GM12878 (cell line): Measurements from ENCODE around the gene STARD3. TPM values are rescaled to one million over a fixed set of nuclear protein-coding genes. Genes with fewer than 3 reads are reported as not detected.

Experiments used
- ATAC-seq: fragments of 200-7000 bp; cut with Tn5 transposase; 3 replicates; pipeline ENCODE4 v1.9.1; 2020; ENCODE audit warnings: mild to moderate bottlenecking, moderate library complexity
- BruUV-seq: library from RNA; stranded (reverse); fragments of 400-500 nt; replicated peaks from 2 replicates; lab custom pipeline; 2021; lab: Mats Ljungman, UMichigan
- CTCF ChIA-PET: fragments of 300-600 bp; sonication (Branson Sonifier 250); formaldehyde crosslinking; extraction: SDS; loops from one replicate; lab custom pipeline; 2021; ENCODE audit warnings: inconsistent platforms; lab: Yijun Ruan, JAX
- POLR2A ChIA-PET: fragments of 350-600 bp; formaldehyde crosslinking; extraction: SDS; loops from one replicate; lab custom pipeline; 2021; ENCODE audit warnings: inconsistent platforms; lab: Charles Lee
- RAD21 ChIA-PET: fragments of 300-600 bp; sonication (Branson Sonifier 250); formaldehyde crosslinking; loops from one replicate; lab custom pipeline; 2023; ENCODE audit warnings: antibody characterized with exemption; ENCODE audit not compliant: unreplicated experiment; lab: Charles Lee
- SMC1A ChIA-PET: fragments of 300-600 bp; sonication (Branson Sonifier 250); formaldehyde crosslinking; loops from one replicate; lab custom pipeline; 2023; ENCODE audit not compliant: unreplicated experiment, uncharacterized antibody; lab: Charles Lee
- DNase-seq: peaks from one replicate; pipeline ENCODE4 v3.0.0-alpha.2; 2011; ENCODE audit warnings: low read depth, low spot score
- FAIRE-seq: peaks from 3 replicates; lab custom pipeline; 2011; peaks lifted over from hg19 to GRCh38; lab: Jason Lieb, UNC
- H2AFZ ChIP-seq: 2 replicates; pipeline ENCODE4 v1.6.0; 2011; ENCODE audit warnings: low read depth, low read length, control low read depth; ENCODE audit not compliant: control insufficient read depth
- H3K27ac ChIP-seq: 2 replicates; pipeline ENCODE4 v1.5.1; 2011; ENCODE audit warnings: control low read depth; ENCODE audit not compliant: control insufficient read depth, insufficient read depth
- H3K27me3 ChIP-seq, 2 experiments: replicated peaks in 1 of 2; 2 replicates each; pipeline versions ENCODE4 v1.6.0 to v1.6.1; 2011; ENCODE audit warnings: low read length in 1 of 2; ENCODE audit not compliant: control insufficient read depth in 2 of 2, insufficient read depth in 2 of 2
- H3K36me3 ChIP-seq, 2 experiments: 2 replicates each; pipeline ENCODE4 v1.5.1; 2011; ENCODE audit warnings: low read length in 1 of 2; ENCODE audit not compliant: control insufficient read depth in 2 of 2, insufficient read depth in 2 of 2
- H3K4me1 ChIP-seq: 2 replicates; pipeline ENCODE4 v1.6.1; 2011; ENCODE audit warnings: mild to moderate bottlenecking, low read length, moderate library complexity, mixed read lengths; ENCODE audit not compliant: control insufficient read depth, insufficient read depth
- H3K4me2 ChIP-seq: 2 replicates; pipeline ENCODE4 v1.6.0; 2011; ENCODE audit warnings: control low read depth; ENCODE audit not compliant: control insufficient read depth, insufficient read depth
- H3K4me3 ChIP-seq: fragments of 200-600 bp; sonication (generic); 2 replicates; pipeline ENCODE4 v1.5.1; 2016
- H3K79me2 ChIP-seq: 2 replicates; pipeline ENCODE4 v1.6.0; 2011; ENCODE audit warnings: low read length; ENCODE audit not compliant: control insufficient read depth, insufficient read depth
- H3K9ac ChIP-seq: 2 replicates; pipeline ENCODE4 v1.8.0; 2011; ENCODE audit warnings: low read length, control low read depth, mixed read lengths; ENCODE audit not compliant: control insufficient read depth, insufficient read depth
- H3K9me3 ChIP-seq: replicated peaks from 3 replicates; pipeline ENCODE4 v1.5.1; 2011; ENCODE audit warnings: mild to moderate bottlenecking, low read length; ENCODE audit not compliant: control insufficient read depth, insufficient read depth
- H4K20me1 ChIP-seq: 2 replicates; pipeline ENCODE4 v1.6.0; 2011; ENCODE audit not compliant: control insufficient read depth, insufficient read depth
- BRCA1 ChIP-seq: IDR thresholded peaks from 2 replicates; pipeline ENCODE4 v1.6.1; 2011; ENCODE audit warnings: low read depth, low read length, improper control_type of control experiment
- CREB1 ChIP-seq: IDR thresholded peaks from 2 replicates; pipeline ENCODE4 v1.6.1; 2012; ENCODE audit warnings: low read depth, mild to moderate bottlenecking, inconsistent platforms
- ELK1 ChIP-seq: IDR thresholded peaks from 2 replicates; pipeline ENCODE4 v1.6.1; 2012; ENCODE audit warnings: low read depth, low read length, improper control_type of control experiment
- EP300 ChIP-seq, 2 experiments: fragments of 150-350 bp in 1 of 2; IDR thresholded peaks; 2 replicates each; pipeline ENCODE4 v1.6.1; 2011 to 2012; ENCODE audit warnings: low read depth in 2 of 2, low read length in 2 of 2, borderline replicate concordance in 1 of 2, improper control_type of control experiment in 1 of 2, inconsistent platforms in 1 of 2; ENCODE audit not compliant: control insufficient read depth in 1 of 2
- KLF5 ChIP-seq: fragments of 450-650 bp; IDR thresholded peaks from 2 replicates; pipeline ENCODE4 v1.6.1; 2014; ENCODE audit warnings: mild to moderate bottlenecking; ENCODE audit not compliant: partially characterized antibody
- POLR2AphosphoS5 ChIP-seq: IDR thresholded peaks from 2 replicates; pipeline ENCODE4 v1.6.1; 2011; ENCODE audit warnings: mild to moderate bottlenecking, low read length, inconsistent platforms
- RAD51 ChIP-seq: fragments of 450-650 bp; IDR thresholded peaks from 2 replicates; pipeline ENCODE4 v1.6.1; 2016; ENCODE audit warnings: moderate library complexity, mild to moderate bottlenecking, inconsistent platforms
- SKIL ChIP-seq: fragments of 450-650 bp; IDR thresholded peaks from 2 replicates; pipeline ENCODE4 v1.6.1; 2017; ENCODE audit warnings: mild to moderate bottlenecking, low read depth, inconsistent platforms; ENCODE audit not compliant: poor library complexity, severe bottlenecking
- SREBF1 ChIP-seq: IDR thresholded peaks from 2 replicates; pipeline ENCODE4 v1.6.1; 2012; ENCODE audit warnings: mild to moderate bottlenecking, low read length
- YBX1 ChIP-seq: fragments of 450-650 bp; IDR thresholded peaks from 2 replicates; pipeline ENCODE4 v1.6.1; 2016; ENCODE audit warnings: antibody characterized with exemption
- ZNF207 ChIP-seq: fragments of 450-650 bp; IDR thresholded peaks from 2 replicates; pipeline ENCODE4 v1.6.1; 2014; ENCODE audit warnings: antibody characterized with exemption, mild to moderate bottlenecking, borderline replicate concordance
- WGBS: methylation state at CpG from one replicate; pipeline ENCODE4 v1.1.6; 2016; ENCODE audit warnings: low lambda C conversion rate; ENCODE audit not compliant: insufficient replicate concordance, insufficient coverage; ENCODE audit errors: missing lambda C conversion rate; 5-methylcytosine and 5-hydroxymethylcytosine counted together
- in situ Hi-C: fragments of 300-500 bp; cut with MboI; formaldehyde crosslinking; loops from 9 replicates; pipeline ENCODE4 v1.14.3; 2018; ENCODE audit warnings: mixed read lengths
- intact Hi-C: fragments of 100-400 bp; cut with micrococcal nuclease; formaldehyde crosslinking; loops from one replicate; pipeline ENCODE4 v1.14.2; 2022; ENCODE audit not compliant: unreplicated experiment
- polyA plus RNA-seq, 11 experiments: library from polyadenylated mRNA; depleted of rRNA in 4 of 11; unstranded in 6 of 11; stranded (reverse) in 5 of 11; fragments of >200 nt; fragmentation: Nextera tagmentation in 4 of 11; fragmentation: Illumina TruSeq in 1 of 11; extraction: Ambion mirVana in 4 of 11; extraction: Trizol in 1 of 11; gene quantifications; 1 replicate in 1 of 11; 2 replicates in 10 of 11; pipeline versions ENCODE4 v1.2.1 to v1.2.3, GENCODE V29; 2011 to 2016; ENCODE audit warnings: inconsistent platforms in 2 of 11, missing spikeins in 2 of 11, low read depth in 1 of 11
- total RNA-seq, 4 experiments: library from RNA; depleted of rRNA in 3 of 4; stranded (reverse); fragments of >200 nt in 3 of 4; fragmentation: Illumina TruSeq in 1 of 4; extraction: Trizol in 1 of 4; gene quantifications; 2 replicates each; pipeline versions ENCODE4 v1.2.1 to v1.2.3, GENCODE V29; 2013 to 2021

STARD3 gene
- total and polyA plus RNA-seq, 10 of the 15 experiments (the other 5 are each of a cell fraction or from before 2014, with no cell fraction given): 0.08 to 62.7 (median 27.5) TPM

GRCh38 chr17:39648616-39649366, 11.8 kb downstream of the STARD3 start:
- Histone ChIP-seq H3K9ac (no peak overlapping the region), H3K27me3 (no peaks in the 10 kb centered on the region), H3K4me2 (no peak overlapping the region), H3K27ac (no peak overlapping the region), H2AFZ (no peak overlapping the region), H3K4me1 (no peaks in the 10 kb centered on the region), H3K36me3 (no peaks in the 10 kb centered on the region; a peak in 2 of 4 replicates), H3K4me3 (no peak overlapping the region), H3K79me2 (no peaks in the 10 kb centered on the region; the same call in none of the 2 replicates), H3K9me3 (no peaks in the 10 kb centered on the region), H4K20me1 (no peaks in the 10 kb centered on the region)
- over 99% methylated on average over 15 of the region's 15 CpGs for WGBS
- DNase-seq (no peak), FAIRE-seq (no peak), ATAC-seq (no peak)
- ChIA-PET SMC1A (no interaction called here), RAD21 (no interaction called here), CTCF (interaction anchor here (0.8 to 8.8 kb wide), 5 partner anchors 14 to 81 kb away, joined by 3 to 100 read pairs (median 4); partner anchors contain the start of gene MIEN1), POLR2A (interaction anchor here (0.6 kb wide), 1 partner anchor 81 kb away, joined by 3 read pairs; no protein-coding TSS in a partner anchor)
- in situ Hi-C loops: no loop called here
- intact Hi-C loops: no loop called here
- no TSS peak for BruUV-seq
- TF ChIP-seq BRCA1 (no peak), EP300 (IDR thresholded peaks at IDR 0.05; ENCODE audit: borderline replicate concordance in 1 of 2, control insufficient read depth in 1 of 2, low read depth in 2 of 2, low read length in 2 of 2) (no peak), YBX1 (no peak), POLR2AphosphoS5 (no peak), KLF5 (no peak), CREB1 (no peak), ELK1 (no peak), ZNF207 (no peak), RAD51 (no peak), SKIL (no peak), SREBF1 (no peak)
